Measurements from ENCODE around the gene HNF1A.

Gene HNF1A

DNA sequence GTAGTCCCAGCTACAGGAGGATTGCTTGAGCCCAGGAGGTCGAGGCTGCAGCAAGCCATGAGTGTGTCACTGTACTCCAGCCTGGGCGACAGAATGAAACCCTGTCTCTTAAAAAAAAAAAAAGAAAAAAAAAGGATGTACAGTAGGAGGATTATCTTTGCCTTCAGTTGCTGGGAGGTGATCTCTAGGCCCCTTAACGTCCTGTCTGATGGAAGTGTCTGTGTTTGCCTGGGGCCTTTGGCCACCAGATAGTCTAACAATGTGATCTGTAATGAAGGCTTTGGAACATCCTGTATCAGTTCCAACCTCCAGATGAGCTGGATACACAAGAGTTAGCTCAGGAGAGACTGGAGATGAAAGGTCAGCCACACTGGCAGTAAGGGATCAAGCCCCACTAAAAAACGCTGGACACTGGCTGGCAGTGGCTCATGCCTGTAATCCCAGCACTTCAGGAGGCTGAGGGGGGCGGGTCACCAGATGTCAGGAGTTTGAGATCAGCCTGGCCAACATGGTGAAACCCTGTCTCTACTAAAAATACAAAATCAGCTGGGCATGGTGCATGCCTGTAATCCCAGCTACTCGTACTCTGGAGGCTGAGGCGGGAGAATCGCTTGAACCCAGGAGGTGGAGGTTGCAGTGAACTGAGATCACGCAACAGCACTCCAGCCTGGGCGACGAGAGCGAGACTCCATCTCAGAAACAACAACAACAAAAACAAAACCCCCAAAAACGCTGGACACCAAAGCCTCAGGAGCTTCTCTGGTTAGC, 19.0 kb upstream of the HNF1A start:
- DNase-seq: no peak

DNA sequence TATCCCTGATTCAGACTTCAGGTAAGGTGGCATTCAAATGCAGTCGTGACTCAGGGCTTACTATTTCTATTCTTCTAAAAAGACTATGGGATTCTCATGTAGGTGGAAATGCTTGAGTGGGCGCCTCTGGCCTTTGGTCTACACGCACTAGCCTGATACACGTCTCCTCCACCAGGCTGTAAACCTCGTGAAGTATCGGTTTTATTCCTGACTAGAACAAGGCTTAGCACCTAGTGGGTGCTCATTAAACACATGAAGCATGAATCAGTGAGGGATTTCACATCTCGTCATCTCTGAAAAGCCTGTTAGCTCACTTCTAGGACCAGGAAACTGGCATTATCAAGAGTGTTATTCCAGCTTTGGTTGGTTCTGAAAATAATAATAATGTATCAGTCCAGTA, 17.7 kb upstream of the HNF1A start:
- DNase-seq: no peak

DNA sequence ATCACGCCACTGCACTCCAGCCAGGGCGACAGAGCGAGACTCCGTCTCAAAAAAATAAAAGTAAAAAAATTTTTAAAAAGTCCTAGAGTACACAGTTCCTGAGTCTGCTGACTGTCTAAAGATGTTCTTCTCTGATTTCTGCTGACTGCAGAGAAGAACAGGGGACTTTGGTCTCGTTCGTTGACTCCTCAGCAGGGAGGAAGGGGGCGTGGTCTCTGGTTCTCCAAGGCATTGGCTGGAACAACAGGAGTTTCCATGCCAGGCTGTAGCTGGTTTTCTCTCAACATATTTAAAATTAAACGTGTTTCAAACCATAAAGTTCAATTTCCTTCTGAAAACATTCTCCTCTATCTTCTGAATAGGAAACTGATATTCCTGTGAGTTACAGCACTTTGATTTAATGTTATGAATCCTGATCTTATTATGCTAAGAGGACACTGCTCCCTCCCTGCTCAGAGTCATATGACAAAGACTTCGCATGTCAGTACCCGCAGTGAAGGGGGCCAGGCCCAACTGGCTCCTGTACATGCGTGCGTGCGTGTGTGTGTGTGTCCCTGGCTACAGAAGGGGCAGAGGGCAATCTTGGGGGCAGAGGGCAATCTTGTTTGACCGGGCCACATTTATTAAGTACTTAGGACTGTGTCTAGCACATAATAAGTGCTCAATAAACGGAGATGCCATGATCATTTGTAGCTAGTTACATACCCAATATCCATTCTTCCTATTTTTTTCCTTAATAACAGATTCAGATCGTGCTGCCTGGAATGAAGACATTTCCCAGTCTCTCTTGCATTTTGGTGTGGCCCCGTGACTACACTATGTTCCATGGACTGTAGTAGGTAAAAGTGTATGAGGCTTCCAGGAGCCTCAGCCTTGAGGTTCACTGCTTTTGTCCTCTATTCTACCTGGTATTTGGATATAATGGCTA, 16.5 kb upstream of the HNF1A start:
- DNase-seq: no peak

DNA sequence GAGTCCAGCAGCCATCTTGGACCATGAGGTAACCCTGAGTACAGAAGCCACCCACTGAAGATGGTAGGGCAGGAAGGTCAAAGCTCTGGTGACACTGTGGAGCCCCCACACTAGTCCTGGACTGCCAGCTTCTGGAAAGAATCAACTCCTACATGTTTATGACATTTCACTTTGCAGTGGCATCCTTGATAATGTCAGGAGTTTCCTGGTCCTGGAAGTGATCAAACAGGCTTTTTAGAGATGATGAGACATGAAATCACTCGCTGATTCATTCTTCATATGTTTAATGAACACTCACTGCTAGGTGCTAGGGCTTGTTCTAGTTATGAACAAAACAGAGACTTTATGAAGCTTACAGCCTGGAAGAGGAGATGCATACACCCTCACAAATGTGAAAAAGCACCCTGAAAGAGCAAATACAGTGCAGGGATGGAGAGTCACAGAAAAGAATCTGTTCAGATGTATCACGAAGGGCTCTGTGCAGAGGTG, 15.8 kb upstream of the HNF1A start:
- no peak for DNase-seq

DNA sequence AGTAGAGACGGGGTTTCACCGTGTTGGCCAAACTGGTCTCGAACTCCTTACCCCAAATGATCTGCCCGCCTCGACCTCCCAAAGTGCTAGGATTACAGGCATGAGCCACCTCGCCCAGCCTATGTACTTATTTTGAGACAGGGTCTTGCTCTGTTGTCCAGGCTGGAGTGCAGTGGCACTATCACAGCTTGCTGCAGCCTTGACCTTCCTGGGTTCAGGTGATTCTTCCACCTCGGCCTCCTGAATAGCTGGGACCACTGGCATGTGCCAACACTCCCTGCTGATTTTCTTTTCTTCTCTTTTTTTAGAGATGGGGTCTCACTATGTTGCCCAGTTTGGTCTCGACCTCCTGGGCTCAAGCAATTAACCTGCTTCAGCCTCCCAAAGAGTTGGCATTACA, 14.0 kb upstream of the HNF1A start:
- no peak for DNase-seq

DNA sequence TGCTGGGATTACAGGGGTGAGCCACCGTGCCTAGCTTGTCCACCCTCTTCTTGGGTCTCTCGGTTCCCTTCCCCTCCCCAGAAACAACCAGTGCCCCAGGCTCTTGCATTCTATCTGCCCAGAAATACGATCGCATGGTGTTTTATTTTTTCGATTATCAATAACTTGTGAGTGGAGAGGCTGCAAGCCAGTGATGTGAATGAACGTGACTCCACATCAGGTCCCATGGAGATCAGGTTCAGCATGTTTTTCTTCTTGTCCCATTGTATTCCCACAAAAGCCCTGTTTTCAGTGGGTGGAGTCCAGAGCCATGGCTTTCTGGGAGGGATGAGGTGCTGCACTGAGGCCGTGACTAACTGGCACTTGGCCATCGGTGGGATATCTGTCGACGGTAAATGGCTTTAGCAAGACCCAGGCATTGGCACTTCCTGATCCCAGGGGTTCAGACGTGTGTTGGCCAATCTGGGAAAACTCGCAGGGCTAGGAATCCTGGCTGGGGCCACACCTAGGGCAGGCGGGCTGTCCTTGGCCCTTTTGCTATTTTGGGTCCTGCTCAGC, 12.7 kb upstream of the HNF1A start:
- DNase-seq: no peak

DNA sequence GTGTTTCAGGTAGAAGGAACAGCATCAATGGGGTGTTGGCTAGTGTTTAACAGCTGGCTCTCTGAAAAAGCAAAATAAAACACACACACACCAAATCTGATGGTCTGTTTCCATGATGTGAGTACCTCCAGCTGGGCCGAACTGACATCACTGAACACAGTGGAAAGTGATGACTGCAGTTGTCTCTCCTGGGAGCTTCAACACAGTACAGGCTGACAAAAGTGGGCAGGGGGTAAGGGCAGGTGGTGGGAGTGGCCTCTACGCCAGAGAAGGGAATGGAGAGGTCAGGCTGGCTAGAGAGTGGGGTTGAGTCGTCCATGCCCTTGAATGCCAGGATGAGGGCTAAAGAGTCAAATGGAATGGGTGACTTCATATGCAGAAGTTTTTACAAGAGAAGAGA, 8.0 kb upstream of the HNF1A start:
- DNase-seq: no peak

DNA sequence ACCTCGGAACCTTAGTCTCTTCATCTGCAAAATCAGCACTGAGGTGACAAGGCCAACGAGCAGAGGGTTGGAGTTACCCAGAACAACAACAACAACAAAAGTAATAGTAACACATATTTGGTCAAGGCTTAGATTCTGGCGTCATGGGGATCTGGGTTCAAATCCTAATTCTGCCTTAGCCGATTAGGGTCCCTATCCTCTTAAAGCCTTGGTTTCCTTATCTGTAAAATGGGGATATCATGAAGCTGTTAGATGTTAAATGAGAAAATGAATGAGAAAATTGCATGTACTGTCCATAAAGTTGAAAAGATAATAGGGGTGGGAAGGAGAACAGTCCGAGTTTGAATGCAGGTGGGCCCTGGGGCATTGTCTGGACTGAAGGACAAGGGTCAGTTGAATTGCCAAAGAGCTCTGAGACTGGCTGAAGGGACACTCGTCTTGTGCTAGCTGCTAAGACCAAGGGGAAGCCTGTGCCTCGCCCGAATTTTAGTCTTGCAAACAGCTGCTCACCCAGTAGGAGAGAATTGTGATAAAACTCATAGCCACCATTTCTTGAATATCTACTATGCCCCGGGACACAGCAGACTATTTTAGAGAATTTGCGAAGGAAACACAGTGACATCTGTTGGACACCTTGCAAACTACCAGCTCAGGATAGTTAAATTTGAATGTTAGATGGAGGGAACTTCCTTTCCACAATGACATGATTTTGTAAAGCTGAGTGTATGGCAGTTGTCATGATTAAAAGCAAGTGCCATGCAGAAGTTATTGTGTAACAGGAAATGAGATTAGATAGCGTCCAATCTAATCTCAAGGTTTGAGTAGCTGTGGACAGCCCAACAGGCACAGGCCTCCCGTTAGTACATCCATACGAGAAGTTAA, 6.8 kb upstream of the HNF1A start:
- DNase-seq: no peak

DNA sequence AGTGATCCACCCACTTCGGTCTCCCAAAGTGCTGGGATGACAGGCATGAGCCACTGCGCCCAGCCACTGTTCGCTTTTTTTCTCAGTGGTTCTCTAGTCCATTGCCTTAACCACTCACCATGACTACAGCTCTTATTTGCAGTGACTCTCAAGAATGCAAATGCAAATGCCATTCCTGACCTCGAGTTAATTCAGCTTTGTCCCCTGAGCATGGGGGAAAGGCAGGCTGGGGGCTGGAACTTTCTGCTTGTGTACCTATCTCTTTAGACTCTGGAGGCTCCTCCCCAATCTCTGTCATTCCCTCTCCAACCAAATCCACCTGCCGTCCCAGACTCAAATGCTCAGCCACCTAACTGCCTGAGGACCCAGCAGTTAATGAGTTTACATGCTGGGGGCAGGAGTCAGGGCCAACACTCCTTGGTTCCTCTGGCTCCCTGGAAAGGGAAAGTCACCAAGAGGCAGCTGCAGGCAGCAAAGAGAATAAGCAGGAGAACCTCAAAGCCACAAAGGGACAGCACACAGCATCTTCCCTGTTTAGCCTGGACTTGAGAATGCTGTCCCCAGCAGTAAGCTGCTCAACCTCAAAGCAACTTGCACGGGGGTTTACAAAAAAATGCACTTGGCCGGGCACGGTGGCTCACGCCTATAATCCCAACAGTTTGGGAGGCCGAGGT, 5.3 kb upstream of the HNF1A start:
- DNase-seq: no peak

DNA sequence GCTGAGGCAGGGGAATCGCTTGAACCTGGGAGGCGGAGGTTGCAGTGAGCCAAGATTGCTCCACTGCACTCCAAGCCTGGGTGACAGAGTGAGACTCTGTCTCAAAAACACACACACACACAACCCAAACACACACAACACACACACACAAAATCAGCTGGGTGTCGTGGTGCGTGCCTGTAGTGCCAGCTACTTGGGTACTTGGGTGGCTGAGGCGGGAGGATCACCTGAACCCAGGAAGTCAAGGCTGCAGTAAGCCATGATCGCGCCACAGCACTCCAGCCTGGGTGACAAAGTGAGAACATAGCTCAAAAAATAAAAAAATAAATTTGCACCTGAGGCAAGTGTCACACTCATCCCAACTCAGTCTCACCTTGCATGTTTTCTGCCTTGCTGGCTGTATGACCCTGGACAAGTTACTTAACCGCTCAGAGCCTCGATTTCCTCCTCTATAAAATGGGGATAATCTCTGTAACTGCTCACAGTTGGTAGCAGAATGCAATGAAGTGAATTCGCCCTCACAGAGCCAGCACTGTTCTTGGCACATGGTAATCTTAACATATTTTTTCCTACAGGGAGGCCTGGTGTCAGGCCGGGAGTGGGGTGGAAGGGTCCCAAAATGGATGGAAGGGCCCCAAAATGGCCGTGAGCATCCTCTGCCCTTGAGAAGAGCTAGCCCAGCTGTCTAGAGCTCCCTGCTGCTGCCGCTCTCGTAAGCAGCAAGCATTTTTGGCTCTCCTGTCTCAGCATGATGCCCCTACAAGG, 630 bp upstream of the HNF1A start:
- no peak for DNase-seq

DNA sequence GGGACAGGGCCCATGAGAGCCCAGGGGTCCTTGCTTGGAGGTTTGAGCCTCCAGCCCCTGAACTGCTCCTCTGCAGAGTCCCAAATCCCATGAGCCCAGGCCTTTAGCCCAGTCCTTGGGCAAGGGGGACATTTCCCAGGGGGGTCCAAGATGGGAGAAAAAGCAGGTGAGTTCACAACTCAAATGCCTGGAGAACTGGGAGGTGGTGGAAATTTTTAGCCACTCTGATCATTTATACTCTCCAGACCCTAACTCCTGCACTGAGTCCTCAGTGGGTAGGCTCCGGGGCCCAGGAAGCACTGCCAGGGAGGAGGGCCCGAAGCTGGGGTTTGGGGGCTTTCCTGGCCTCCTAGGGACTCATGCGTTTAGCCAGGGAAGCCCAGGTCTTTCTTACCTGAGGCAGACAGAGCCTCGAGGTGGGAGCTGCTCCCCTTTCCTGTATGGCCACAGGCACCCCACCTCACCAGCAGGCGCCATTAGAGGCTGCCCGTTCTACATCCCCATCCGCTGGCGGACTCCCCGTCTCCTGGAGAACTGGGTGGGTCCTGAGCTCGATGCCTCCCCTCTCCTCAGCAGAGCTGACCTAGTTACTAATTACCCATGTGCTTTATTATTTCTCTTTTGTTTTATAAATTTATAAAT, 998 bp downstream of the HNF1A start:
- no peak for DNase-seq

DNA sequence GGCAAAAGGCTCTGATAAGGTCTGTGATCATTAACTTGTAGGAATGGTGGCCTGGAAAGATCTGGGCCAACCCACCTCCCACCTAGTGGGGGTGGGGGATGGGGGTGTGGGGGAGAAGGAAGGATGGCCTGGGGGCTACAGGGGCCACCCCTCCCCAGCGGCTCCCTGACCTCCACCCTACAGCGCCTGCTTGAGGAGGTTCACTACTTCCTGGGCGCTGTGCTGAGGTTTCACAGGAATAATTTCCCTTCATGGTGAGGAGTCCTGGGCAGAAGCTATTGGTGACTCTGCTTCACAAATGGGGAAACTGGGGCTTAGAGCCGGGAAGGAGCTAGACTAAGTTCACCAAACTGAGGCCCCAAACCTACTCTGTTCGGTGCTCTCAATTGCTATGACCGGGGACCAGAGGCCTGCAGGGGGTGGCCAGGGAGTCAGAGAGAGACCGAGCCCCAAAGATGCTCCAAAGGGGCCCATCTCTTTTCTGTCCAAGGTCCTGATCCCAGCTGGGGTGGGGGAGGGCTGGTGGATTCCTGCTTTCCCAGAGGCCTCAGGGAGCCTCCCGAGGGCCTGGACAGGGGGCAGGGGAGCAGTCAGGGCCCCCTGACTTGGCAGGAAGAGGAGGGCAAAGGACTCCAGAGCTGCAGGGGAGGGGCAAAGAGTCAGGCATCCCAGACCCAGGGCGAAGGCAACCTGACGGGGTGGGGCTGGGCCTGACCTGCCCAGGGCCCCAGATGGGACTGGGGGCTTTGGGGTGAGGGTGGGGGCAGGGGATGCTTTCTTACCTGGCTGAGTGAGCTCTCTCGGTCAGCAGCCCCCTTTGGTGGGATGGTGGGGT, 1.7 kb downstream of the HNF1A start:
- no peak for DNase-seq

DNA sequence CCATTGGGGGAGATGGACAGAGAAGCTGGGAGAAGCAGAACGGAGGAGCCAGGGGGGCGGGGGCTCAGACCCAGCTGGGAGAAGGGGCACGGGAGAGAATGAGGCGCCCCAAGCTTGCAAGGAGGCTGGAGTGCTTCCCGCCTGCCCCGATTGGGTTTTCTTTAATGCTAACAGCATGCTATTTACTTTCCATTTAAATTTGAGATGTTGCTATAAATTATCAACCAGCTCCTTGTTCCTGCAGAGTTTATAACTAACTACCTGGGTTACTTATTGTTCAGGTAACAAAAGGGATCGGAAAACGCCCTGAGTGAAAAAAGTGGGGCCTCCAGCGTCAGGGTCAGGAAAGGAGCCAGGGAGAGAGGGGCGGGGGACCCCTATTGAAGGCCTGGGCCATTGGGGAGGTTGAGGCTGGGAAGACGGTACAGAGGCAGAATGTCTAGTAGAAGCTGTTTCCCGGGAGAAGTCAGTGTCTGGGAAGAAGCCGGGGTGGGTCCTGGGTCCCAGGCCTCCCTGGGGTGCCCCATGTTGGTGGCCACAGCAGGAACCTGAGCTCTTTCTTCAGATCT, 2.5 kb downstream of the HNF1A start:
- DNase-seq: no peak

DNA sequence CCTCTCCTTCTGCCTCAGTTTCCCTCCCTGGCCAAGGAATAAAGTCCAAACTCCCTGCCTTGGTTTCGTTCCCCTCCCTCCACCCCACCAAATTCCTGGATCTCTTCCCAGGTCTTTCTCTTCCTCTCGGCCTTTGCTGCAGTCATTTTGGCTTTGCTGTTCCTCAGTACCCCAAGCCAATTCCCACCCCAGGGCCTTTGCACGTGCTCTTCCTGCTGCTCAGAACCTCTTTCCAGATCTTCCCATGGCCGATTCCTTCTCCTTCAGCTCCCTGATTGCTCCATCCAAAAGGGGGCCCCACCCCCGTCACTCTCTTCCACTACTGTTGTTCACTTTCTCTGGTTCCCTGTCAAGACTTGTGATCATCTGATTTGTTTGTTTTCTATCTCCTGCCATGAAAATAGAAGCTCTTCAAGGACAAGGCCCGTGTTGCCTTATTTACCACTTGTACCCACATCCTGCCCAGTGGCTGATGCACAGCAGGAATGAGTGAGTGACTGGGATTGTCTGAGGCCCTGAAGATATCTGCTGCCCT, 3.1 kb downstream of the HNF1A start:
- DNase-seq: no peak

DNA sequence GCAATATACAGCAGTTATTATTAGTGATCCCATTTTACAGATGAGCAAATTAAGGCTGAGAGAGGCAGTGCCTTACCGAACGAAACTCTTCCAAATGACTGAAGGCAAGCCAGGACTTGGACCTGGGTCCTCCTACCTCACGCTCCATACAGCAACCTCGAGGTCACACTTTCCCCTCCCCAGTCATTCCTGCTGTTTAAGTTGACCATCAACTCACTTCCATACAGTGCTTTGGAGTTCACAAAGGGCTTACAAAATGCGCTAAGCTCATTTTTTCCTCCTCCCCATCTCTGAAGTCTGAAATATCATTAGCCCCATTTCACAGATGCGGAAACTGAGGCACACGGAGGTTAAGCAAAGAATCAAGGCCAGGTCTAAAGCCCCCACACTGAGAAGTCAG, 4.3 kb downstream of the HNF1A start:
- no peak for DNase-seq

DNA sequence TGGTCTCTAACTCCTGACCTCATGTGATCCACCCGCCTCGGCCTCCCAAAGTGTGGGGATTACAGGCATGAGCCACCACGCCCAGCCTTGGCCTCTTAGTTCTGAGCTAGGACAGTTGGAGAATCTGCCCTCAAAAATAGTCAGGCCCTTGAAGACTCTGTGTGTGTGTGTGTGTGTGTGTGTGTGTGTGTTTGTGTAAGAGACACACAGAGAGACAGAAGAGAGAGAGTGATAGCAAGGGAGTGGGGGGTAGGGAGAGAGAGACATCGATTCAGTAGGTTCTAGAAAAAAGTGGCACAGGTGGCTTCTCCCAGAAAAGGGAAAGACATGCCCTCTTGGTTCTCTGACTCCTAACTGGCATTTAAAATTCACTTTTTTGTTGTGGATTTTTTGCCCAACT, 5.4 kb downstream of the HNF1A start:
- DNase-seq: no peak

DNA sequence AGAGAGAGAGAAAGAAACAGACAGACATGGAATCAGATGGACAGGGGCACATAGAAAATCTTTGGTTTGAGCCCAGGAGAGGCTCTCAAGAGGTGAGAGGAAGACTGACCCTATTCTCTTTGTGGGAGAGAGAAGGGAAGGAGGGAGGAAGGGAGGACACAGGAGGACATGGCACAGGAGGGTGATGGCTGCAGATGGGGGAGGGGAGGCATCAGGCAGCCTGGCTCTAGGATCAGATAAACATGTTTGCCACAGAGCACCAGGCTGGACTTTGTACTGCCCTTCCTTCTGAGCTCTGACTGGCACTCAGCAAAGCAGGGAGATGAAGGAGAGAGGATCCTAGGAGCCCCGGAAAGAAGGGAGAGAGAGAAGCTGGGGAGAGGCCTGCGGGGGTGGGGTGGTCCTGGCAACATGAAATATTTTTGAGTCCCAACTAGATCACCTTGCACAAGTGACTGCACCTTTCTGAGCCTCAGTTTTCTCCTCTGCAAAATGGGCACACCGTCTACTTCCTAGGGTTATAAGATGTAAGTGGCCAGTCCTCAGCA, 6.1 kb downstream of the HNF1A start:
- no peak for DNase-seq

DNA sequence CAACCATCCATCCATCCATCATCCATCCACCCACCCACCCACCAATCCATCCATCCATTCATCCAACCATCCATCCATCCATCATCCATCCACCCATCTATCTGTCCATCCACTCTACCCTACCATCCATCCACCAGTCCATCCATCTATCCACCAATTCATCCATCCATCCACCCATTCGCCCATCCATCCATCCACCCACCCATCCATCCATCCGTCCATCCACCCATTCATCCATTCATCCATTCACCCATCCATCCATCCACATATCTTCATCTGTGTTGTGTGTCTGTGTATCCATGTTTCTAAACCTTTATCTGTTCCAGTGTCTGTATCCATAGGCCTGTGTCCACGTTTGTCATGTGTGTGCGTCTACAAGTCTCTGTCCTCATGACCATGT, 9.9 kb downstream of the HNF1A start:
- DNase-seq: no peak

DNA sequence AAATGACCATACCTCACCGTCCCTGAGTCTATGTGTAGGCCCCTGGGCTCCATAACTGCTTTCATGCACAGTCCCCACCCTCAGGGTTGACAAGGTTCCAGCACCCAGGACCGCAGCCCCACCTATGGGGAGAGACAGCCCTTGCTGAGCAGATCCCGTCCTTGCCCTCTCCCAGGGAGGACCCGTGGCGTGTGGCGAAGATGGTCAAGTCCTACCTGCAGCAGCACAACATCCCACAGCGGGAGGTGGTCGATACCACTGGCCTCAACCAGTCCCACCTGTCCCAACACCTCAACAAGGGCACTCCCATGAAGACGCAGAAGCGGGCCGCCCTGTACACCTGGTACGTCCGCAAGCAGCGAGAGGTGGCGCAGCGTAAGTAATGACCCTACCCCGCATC, 10.3 kb downstream of the HNF1A start:
- DNase-seq: no peak
